Measurements from ENCODE around the gene BMPR1B. TPM values are rescaled to one million over a fixed set of nuclear protein-coding genes. Genes with fewer than 3 reads are reported as not detected.

BMPR1B gene
- total RNA-seq, 1 experiment from 2014 or later = not detected

- no peak for TF ChIP-seq ATF3 (IDR thresholded peaks at IDR 0.05)
- no peak for TF ChIP-seq ZNF274 (IDR thresholded peaks at IDR 0.05; ENCODE audit: low read depth, low read length)
- no peak for TF ChIP-seq SP1 (IDR thresholded peaks at IDR 0.05; ENCODE audit: low read depth)
- TF ChIP-seq POLR2A (IDR thresholded peaks at IDR 0.05; ENCODE audit: borderline replicate concordance, extremely low read depth, insufficient read depth, insufficient read length) = no peak
- no peak for TF ChIP-seq EZH2phosphoT487 (IDR thresholded peaks at IDR 0.05; ENCODE audit: borderline replicate concordance)
- no peak for TF ChIP-seq ELF1 (IDR thresholded peaks at IDR 0.05; ENCODE audit: borderline replicate concordance, low read depth)
These were observed 184.0 kb downstream of the BMPR1B start (continued) for GRCh38 chr4:94941706-94942105.

GRCh38 chr4:94944726-94945125, 187.0 kb downstream of the BMPR1B start:
- H3K79me2 ChIP-seq (ENCODE audit: insufficient read depth, low read length) = no peaks in the 10 kb centered on the region
- no peak for ATAC-seq
- no peak overlapping the region for H3K4me3 ChIP-seq (replicated peaks in 1 of 2; ENCODE audit: low read depth in 1 of 2, low read length in 2 of 2)
- no peak for DNase-seq (ENCODE audit: low read depth, low spot score)
- no peaks in the 10 kb centered on the region for H4K20me1 ChIP-seq (ENCODE audit: insufficient read depth)
- H3K27ac ChIP-seq (ENCODE audit: low read depth, low read length) = no peak overlapping the region
- no peak overlapping the region for H2AFZ ChIP-seq (ENCODE audit: low read depth, low read length, poor library complexity, severe bottlenecking)
- no peak overlapping the region for H3K4me2 ChIP-seq (ENCODE audit: low read length)
- no peaks in the 10 kb centered on the region for H3K9me3 ChIP-seq (ENCODE audit: control insufficient read depth in 1 of 2, insufficient read depth in 1 of 2, low read depth in 1 of 2, low read length in 2 of 2)
- H3K9ac ChIP-seq (ENCODE audit: low read length) = no peak overlapping the region
- no peaks in the 10 kb centered on the region for H3K36me3 ChIP-seq (ENCODE audit: control insufficient read depth in 1 of 2, insufficient read depth in 2 of 2, low read length in 2 of 2)
- H3K4me1 ChIP-seq (ENCODE audit: control insufficient read depth in 1 of 2, insufficient read depth in 2 of 2, low read length in 2 of 2) = peaks cover 0 to 3% of the 10 kb centered on the region in 2 experiments; a peak in 1 of 4 replicates
- no peaks in the 10 kb centered on the region for H3K9me2 ChIP-seq (ENCODE audit: insufficient read depth)
- BruUV-seq (replicated peaks) = no TSS peak
- POLR2A ChIA-PET = no interaction called here
- CTCF ChIA-PET = no interaction called here
- H3K27me3 ChIP-seq (ENCODE audit: insufficient read depth, low read length) = no peaks in the 10 kb centered on the region
- intact Hi-C loops (cut with micrococcal nuclease) = no loop called here
- no peak for TF ChIP-seq EZH2phosphoT487 (IDR thresholded peaks at IDR 0.05; ENCODE audit: borderline replicate concordance)
- no peak for TF ChIP-seq EGR1 (IDR thresholded peaks at IDR 0.05; ENCODE audit: low read depth)
- TF ChIP-seq ZFX (IDR thresholded peaks at IDR 0.05) = no peak
- no peak for TF ChIP-seq EZH2 (IDR thresholded peaks at IDR 0.05)
- no peak for TF ChIP-seq POLR2AphosphoS5 (IDR thresholded peaks at IDR 0.05; ENCODE audit: low read depth, low read length)
- no peak for TF ChIP-seq SIN3A (IDR thresholded peaks at IDR 0.05; ENCODE audit: low read depth)
- TF ChIP-seq CEBPB (IDR thresholded peaks at IDR 0.05; ENCODE audit: low read depth) = no peak
- no peak for TF ChIP-seq ZNF274 (IDR thresholded peaks at IDR 0.05; ENCODE audit: low read depth, low read length)
- TF ChIP-seq MAX (IDR thresholded peaks at IDR 0.05) = no peak
- no peak for TF ChIP-seq TCF7L2 (IDR thresholded peaks at IDR 0.05; ENCODE audit: borderline replicate concordance, extremely low read depth, insufficient read depth, insufficient read length)
- TF ChIP-seq REST (IDR thresholded peaks at IDR 0.05; ENCODE audit: low read depth) = no peak
- TF ChIP-seq SP1 (IDR thresholded peaks at IDR 0.05; ENCODE audit: low read depth) = no peak
- no peak for TF ChIP-seq RAD21 (IDR thresholded peaks at IDR 0.05; ENCODE audit: low read depth)
- TF ChIP-seq JUND (IDR thresholded peaks at IDR 0.05) = no peak
- no peak for TF ChIP-seq ELF1 (IDR thresholded peaks at IDR 0.05; ENCODE audit: borderline replicate concordance, low read depth)
- TF ChIP-seq FOSL1 (IDR thresholded peaks at IDR 0.05; ENCODE audit: low read depth) = no peak
- TF ChIP-seq ATF3 (IDR thresholded peaks at IDR 0.05) = no peak
- RAD21 ChIA-PET (ENCODE audit: low non-redundant PET in 1 of 2, low total read pairs in 2 of 2, uncharacterized antibody in 2 of 2, unreplicated experiment in 2 of 2) = no interaction called here

All from HCT116 (cell line).